Retinal pigment epithelial cell (primary cell): ENCODE measurements around the gene CCDC93.
A peak's percentile ranks its signal among the peaks of the same experiment; 100 is the strongest.

Experiments
- DNase-seq: peaks from one replicate; pipeline ENCODE4 v3.0.0-alpha.2; 2010; ENCODE audit warnings: low read depth
- H3K4me3 ChIP-seq: 2 replicates; pipeline ENCODE4 v1.5.1; 2011; ENCODE audit warnings: mild to moderate bottlenecking, low read length, control low read depth, moderate library complexity
- TF ChIP-seq, protein P1 (sequence below): conservative IDR thresholded peaks from 2 replicates; pipeline ENCODE4 v1.5.1; 2011; ENCODE audit warnings: low read depth, low read length, control low read depth, inconsistent platforms

Gene CCDC93

DNA sequence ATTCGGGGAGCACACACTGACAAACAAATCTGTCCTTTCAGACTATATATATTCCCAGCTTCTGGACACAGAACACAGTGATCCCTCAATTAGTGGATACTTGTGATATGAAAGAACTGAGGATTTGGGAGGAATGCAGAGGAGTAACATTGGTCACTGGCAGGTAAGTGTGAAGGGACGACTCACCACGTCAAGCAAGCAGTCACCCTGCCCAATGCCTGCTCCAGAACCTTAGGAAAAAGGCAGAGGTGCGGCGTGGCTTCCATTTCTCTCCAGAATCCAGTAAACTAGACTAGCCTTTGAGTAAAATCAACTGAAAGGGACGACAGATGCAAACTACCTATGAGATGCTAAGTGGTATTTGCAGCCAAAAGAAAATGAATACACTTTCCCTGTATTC is 1.1 kb downstream of the CCDC93 start:
- TF ChIP-seq, protein P1, sequence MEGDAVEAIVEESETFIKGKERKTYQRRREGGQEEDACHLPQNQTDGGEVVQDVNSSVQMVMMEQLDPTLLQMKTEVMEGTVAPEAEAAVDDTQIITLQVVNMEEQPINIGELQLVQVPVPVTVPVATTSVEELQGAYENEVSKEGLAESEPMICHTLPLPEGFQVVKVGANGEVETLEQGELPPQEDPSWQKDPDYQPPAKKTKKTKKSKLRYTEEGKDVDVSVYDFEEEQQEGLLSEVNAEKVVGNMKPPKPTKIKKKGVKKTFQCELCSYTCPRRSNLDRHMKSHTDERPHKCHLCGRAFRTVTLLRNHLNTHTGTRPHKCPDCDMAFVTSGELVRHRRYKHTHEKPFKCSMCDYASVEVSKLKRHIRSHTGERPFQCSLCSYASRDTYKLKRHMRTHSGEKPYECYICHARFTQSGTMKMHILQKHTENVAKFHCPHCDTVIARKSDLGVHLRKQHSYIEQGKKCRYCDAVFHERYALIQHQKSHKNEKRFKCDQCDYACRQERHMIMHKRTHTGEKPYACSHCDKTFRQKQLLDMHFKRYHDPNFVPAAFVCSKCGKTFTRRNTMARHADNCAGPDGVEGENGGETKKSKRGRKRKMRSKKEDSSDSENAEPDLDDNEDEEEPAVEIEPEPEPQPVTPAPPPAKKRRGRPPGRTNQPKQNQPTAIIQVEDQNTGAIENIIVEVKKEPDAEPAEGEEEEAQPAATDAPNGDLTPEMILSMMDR: no peak
- DNase-seq: no peak
- H3K4me3 ChIP-seq: peak overlapping the region; percentile 94

GRCh38 chr2:118010473-118010872 is 3.4 kb downstream of the CCDC93 start:
- no peak for DNase-seq
- TF ChIP-seq, protein P1: no peak

DNA sequence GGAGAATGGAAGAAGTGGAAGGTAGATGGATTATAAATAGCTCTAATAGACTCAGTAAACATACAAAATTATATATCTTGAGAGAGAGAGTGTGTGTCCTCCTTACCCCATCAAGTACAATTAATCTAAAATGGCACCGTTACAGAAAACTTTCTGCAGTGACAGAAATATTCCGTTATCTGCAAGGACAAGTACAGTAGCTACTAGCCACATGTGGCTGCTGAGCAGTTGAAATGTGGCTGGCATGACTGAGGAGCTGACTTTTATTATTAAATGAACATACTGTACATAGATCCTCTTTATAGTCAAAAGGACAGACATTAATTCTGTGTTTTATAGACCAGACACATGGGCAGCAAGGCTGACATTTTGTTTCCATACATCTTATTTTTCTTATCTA is 7.0 kb downstream of the CCDC93 start:
- TF ChIP-seq, protein P1: no peak
- no peak for DNase-seq
- H3K4me3 ChIP-seq: no peak overlapping the region

More at GRCh38 chr2:118010473-118010872, 3.4 kb downstream of the CCDC93 start:
- no peak overlapping the region for H3K4me3 ChIP-seq

DNA sequence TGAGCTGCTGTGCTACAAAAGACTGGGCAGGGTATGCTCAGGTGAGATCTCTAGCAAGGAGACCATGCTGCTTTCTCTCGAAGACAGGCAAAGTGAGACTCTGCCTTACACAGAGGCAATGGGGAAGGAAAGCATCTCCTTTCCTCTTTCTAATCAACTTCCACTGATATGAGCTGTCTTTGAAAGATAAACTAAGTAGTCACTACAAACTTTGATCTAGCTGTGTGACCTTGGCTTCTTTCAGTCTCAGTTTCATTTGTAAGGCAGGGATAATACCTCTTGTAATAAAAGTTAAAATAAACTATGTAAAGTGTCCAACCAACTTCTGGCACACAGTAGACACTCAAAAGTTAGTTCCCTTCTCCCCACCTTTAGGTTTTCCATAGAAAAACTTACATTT is 7.5 kb downstream of the CCDC93 start:
- no peak for DNase-seq
- no peak overlapping the region for H3K4me3 ChIP-seq
- TF ChIP-seq, protein P1: no peak

- H3K4me3 ChIP-seq: no peak overlapping the region
- TF ChIP-seq, protein P1: peak; percentile 79
- DNase-seq: peak; percentile 48
These were observed 10.5 kb downstream of the CCDC93 start for GRCh38 chr2:118003396-118003824.

DNA sequence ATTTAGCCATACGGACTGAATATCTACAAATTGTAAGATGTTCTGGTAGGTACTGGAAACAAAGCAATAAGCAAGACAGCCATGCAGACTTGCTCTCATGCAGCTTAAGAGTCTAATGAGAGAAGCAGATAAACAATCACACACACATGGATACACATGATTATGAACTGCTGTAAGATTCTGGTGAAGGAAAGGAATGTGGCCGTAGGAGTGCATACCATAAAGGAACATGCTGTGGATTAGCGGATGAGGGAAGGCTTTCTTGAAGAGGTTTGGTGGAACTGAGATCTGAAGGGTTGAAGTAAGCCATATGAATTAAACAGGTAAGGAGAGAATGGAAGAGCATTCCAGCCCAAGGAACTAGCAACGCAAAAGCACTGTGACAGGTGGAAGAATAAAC is 13.8 kb downstream of the CCDC93 start:
- peak; percentile 78 for DNase-seq
- TF ChIP-seq, protein P1: no peak
- H3K4me3 ChIP-seq: no peak overlapping the region

DNA sequence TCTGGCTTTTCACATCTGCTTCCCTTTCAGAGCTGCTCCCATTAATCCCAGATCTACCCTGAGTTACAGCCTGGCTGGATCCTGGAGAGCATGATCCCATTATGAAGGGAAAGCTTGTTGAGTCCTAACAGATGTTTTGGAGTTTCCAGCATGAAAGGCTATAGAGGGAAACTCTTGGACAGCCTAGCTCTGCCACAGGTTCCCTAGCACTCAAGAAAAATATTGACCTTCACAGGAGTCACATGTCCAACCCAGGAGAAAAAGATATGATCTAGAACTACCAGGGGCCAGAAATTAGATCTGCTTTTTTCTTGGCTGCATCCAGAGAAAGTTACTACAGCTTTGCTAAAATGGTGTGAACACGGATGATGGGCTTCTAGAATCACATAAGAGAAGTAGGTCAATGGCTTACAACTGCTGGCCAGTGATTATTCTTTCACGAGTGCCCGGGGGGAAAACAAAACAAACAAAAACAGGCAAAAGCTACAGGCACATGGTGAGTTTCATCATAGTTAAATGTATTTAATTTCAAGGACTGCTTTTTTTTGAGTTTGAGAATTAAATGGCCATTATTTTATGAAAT is 15.9 kb downstream of the CCDC93 start:
- DNase-seq: no peak
- TF ChIP-seq, protein P1: no peak

More for the DNA sequence above, 15.9 kb downstream of the CCDC93 start:
- no peak overlapping the region for H3K4me3 ChIP-seq
